ENCODE results near the gene C19orf47. TPM values are rescaled to one million over a fixed set of nuclear protein-coding genes. Genes with fewer than 3 reads are reported as not detected.

C19orf47 gene
- total and polyA plus RNA-seq, 10 donors: 8.2 to 21.9 (median 13.0) TPM

DNA sequence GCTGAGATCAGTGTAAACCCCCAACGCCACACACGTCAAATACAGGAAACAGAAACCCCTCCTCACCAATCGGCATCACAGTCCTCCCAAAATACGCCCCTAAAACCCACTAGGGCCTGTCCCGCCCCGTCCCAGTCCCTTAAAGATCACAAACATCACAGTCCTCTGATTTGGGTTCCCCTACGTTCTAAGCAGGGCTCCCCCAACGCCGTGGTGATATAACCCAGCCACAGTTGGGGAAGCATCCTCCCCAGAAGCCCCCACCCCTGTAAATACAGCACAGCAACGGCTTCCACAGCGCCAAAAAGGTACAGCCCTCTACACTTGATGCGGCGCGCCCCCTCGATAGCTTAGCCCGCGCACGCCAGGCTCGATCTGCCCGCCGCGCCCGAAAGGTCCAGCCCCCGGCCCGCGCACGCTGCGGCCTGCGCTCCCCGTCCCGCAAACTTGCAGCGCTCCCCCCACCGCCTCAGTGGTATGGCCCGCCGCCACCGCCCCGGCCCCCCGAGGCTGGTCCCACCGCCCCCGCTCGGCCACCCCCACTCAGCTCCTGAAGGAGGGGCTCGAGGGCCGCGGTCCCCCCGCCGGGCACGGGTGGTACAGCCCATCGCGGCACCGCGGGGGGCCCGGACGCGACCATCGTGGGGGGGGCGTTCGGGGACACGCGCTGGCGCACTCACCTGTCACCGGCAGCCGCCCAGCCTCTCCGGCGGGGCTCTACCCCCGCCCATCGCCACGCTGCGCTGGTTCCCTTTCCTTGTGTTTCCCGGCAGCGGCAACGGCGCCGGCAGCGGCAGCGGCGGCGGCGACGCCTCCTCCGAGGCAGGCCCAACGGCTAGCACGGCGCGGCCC, 63.5 kb downstream of the C19orf47 start, which contains the start of gene AKT2:
AKT2 (minus strand) TSS at position 845 of the 852 bp plus-strand sequence. CDS start 20,078 bp downstream, outside the sequence.
- Histone ChIP-seq H3K9me3 (no peaks in the 10 kb centered on the region), H3K4me3 (peak within 1 kb of the TSS; percentile 61 to 93 (median 86)), H3K27ac (peak within 1 kb of the TSS; percentile 80 to 99 (median 98)), H3K36me3 (peaks cover 0 to 8% (median 0%) of the 10 kb centered on the region in 6 donors), H3K27me3 (replicated peaks in 1 of 7) (no peaks in the 10 kb centered on the region), H3K4me1 (peaks cover 37 to 64% (median 57%) of the 10 kb centered on the region in 6 donors)
- WGBS, 5 donors: 1 to 2% (median 1%) methylated on average over 21 to 84 of the region's 84 CpGs
- peak; percentile 95 for DNase-seq
- intact Hi-C loops (cut with DNase I; ENCODE audit: low total_unique reads): no loop called here
- TF ChIP-seq, protein P1, sequence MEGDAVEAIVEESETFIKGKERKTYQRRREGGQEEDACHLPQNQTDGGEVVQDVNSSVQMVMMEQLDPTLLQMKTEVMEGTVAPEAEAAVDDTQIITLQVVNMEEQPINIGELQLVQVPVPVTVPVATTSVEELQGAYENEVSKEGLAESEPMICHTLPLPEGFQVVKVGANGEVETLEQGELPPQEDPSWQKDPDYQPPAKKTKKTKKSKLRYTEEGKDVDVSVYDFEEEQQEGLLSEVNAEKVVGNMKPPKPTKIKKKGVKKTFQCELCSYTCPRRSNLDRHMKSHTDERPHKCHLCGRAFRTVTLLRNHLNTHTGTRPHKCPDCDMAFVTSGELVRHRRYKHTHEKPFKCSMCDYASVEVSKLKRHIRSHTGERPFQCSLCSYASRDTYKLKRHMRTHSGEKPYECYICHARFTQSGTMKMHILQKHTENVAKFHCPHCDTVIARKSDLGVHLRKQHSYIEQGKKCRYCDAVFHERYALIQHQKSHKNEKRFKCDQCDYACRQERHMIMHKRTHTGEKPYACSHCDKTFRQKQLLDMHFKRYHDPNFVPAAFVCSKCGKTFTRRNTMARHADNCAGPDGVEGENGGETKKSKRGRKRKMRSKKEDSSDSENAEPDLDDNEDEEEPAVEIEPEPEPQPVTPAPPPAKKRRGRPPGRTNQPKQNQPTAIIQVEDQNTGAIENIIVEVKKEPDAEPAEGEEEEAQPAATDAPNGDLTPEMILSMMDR (IDR thresholded peaks at IDR 0.05 in 8 of 11, conservative IDR thresholded peaks at IDR 0.05 in 3 of 11): peak in 1 of 11 experiments; percentile 19
- TF ChIP-seq POLR2A (IDR thresholded peaks at IDR 0.05) (no peak), POLR2AphosphoS5 (IDR thresholded peaks at IDR 0.05) (peak; percentile 15 to 78 (median 51))

DNA sequence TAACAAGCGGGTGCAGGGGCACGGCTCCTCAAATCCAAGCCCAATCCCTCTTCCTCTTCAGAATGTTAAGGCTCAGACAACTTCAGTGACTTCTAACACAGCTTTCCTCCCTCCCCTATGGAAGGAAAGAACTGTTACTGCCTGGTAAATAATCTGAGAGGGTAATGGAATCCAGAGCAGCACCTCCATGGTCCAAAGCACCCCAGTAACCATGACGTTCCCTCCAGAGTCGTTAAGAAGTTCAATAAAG, 64.0 kb downstream of the C19orf47 start:
- Histone ChIP-seq H3K27ac (peak overlapping the region; percentile 80 to 99 (median 98)), H3K9me3 (no peaks in the 10 kb centered on the region), H3K27me3 (replicated peaks in 1 of 7) (no peaks in the 10 kb centered on the region), H3K4me3 (peak overlapping the region; percentile 61 to 93 (median 86)), H3K4me1 (peaks cover 42 to 69% (median 62%) of the 10 kb centered on the region in 6 donors), H3K36me3 (peaks cover 0 to 10% (median 0%) of the 10 kb centered on the region in 6 donors)
- no peak for TF ChIP-seq POLR2AphosphoS5 (IDR thresholded peaks at IDR 0.05)
- no peak for TF ChIP-seq POLR2A (IDR thresholded peaks at IDR 0.05)
- TF ChIP-seq, protein P1 (IDR thresholded peaks at IDR 0.05 in 8 of 11, conservative IDR thresholded peaks at IDR 0.05 in 3 of 11): no peak
- no peak for DNase-seq
- WGBS, 5 donors: 5 to 11% (median 6%) methylated on average over 4 of the region's 4 CpGs
- intact Hi-C loops (cut with DNase I; ENCODE audit: low total_unique reads): no loop called here

DNA sequence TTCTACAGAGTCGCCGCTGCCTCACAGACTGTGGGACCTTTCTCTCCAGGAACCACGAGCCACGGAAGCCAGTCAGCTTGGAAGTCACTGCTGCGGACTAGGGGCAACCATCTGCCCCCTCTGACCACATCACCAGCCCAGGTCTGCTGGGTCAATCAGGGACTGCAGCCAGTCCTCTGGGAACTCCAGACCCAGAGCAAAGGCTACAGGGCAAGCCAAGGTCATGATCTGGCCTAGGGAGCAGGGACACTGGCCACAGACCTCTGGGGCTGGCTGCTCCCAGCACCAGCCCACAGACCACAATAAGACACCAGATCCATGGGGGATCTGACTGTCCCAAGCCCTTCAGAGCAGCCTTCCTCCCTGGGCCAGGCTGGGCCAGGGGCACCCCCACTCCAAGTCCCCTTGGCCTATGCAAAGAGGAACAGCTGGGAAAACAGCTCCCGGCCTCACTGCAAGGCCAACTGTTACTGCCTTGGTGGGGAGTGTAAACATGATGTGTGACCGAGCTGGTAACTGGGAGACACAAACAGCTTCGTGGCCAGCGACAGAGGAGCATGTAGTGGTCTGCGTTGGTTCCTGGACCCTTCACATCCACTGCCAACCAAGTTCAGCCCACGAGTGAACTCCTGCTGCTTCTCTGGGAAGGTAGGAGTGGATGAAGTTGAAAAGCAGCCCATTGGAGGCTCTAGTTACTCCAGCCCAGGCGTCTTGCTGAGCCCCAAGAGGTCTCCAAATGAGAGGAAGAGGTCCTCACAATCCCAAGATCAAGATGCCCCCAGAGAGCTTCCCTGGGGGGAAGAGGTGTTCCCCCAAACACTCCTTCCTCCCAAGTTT, 64.6 kb downstream of the C19orf47 start:
- Histone ChIP-seq H3K27ac (peak overlapping the region; percentile 80 to 99 (median 98)), H3K27me3 (replicated peaks in 1 of 7) (no peaks in the 10 kb centered on the region), H3K9me3 (no peaks in the 10 kb centered on the region), H3K4me1 (peaks cover 43 to 75% (median 68%) of the 10 kb centered on the region in 6 donors), H3K4me3 (peak overlapping the region; percentile 61 to 93 (median 86)), H3K36me3 (peaks cover 0 to 15% (median 0%) of the 10 kb centered on the region in 6 donors)
- TF ChIP-seq, protein P1 (IDR thresholded peaks at IDR 0.05 in 8 of 11, conservative IDR thresholded peaks at IDR 0.05 in 3 of 11): no peak
- TF ChIP-seq POLR2AphosphoS5 (IDR thresholded peaks at IDR 0.05) (no peak), POLR2A (IDR thresholded peaks at IDR 0.05) (no peak)
- peak; percentile 59 for DNase-seq
- intact Hi-C loops (cut with DNase I; ENCODE audit: low total_unique reads): no loop called here
- 52 to 67% (median 58%) methylated on average over 10 to 12 of the region's 12 CpGs for WGBS, 5 donors
